Activated CD8-positive, alpha-beta memory T cell treated with anti-CD3 and anti-CD28 coated beads for 48 hours (primary cell): Measurements from ENCODE around the gene HOXC12.

Experiments used
- DNase-seq, 3 experiments: peaks; one replicate each; pipeline ENCODE4 v3.0.0-alpha.2; 2020; ENCODE audit warnings: low read depth in 2 of 3, low spot score in 2 of 3

The HOXC12 gene

DNA sequence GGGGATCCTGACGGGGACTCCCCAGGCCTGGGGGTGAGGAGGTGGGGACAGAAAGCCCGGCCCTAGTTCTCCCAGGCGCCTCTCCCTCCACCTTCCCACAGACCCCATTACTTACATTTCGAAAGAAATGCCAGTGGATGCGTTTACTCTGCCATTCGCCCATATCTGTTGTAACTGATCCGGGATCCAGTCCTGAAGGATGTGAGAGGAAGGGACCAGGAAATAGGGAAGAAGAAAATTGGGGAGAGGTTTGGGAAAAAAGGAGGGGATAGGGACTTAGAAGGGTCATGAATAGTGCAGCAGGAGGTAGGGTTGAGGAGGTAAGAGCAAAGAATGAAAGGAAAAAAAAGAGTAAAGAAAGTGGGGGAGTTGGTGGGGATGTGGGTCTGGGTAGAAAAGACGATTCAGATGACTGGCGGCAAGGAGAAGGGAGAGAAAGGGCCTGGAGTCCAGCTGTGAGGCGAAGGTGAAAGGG, 1.1 kb downstream of the HOXC12 start:
- no peak for DNase-seq

DNA sequence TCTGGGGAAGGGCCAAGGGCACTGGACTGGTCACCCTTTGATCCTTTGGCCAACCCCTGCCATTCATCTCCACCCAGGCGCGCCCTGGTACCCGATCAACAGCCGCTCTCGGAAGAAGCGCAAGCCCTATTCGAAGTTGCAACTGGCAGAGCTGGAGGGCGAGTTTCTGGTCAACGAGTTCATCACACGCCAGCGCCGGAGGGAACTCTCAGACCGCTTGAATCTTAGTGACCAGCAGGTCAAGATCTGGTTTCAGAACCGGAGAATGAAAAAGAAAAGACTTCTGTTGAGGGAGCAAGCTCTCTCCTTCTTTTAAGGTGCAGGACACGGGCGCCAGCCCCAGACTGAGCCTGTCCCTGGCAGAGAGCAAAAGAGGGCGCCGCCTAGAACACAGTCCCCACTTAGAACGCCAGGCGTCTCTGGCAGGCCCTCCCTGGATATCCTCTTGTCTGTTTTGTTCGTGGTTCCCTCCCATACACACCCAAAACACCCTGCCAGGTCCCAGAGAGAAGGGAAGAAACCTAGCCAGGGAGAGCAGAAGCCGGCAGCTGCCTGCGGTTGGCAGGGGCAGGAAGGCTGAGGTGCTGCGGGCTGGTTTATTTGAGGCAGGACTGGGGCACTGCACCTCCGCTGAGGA, 1.7 kb downstream of the HOXC12 start:
- DNase-seq: no peak

DNA sequence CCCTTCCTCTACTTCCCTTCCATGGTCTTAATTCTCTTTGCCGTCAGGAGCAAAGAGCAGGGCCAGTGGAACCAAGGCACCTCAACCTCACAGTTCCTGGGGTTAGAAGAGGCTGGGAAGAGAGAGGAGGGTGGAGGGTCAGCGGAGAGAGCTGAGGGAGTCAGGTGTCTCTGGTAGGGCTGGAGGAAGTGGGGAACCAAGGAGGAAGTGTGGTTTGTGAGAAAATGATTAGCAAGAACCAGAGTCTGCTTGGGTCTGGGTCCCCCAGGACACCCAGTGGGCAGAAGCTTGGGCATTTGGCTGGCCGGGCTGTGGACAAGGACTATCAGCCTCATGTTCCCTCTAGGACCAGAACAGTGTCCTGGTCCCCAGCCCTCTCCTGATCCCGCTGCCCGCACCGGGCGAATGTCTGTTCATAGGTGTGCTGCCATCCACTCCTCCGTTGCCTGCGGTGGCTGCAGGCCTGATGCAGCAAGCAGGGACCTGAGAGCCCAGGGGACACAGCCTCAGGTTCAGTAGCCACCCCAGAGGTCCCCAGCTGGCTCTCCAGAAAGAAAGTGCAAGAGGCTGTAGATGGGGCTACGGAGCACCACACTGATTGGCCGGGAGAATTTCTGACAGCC, 2.3 kb downstream of the HOXC12 start:
- DNase-seq: no peak

DNA sequence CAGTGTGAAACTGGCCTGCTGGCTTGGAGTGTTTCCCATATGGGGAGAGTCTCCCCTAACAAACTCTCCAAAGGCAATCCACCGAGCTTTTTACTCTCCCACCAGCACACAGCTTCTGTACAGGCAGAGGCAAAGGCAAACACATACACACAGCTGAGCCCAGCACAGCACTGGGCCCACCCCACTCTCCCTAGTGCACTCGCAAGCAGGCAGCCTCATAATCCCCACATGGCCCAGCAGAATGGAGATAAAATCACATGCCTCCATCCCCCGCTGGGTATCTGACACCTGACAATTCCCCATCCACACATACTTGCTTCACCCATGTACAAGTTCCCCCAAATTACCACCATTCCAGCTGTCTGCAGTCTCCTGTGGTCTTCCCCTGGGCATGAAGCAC, 3.4 kb downstream of the HOXC12 start:
- DNase-seq: no peak

DNA sequence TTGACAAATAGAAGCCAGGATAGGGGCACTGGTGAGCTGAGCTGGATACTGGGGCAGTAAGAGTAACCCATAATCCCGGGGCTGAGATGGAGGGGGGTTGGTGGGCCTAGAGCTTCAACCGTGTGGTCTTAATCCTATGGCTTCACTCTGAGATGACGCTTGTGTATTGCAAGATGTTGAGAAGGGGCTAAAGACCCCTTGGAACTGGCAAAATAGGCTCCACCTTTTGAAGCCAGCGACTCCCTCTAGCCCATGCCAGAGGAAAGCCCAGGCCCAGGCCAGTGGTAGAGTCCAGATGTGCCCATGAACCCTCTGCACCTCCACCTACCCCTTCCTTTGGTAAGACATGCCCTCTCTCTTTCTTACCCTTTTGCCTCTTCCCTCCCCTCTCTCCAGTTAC, 4.6 kb downstream of the HOXC12 start:
- DNase-seq: no peak

DNA sequence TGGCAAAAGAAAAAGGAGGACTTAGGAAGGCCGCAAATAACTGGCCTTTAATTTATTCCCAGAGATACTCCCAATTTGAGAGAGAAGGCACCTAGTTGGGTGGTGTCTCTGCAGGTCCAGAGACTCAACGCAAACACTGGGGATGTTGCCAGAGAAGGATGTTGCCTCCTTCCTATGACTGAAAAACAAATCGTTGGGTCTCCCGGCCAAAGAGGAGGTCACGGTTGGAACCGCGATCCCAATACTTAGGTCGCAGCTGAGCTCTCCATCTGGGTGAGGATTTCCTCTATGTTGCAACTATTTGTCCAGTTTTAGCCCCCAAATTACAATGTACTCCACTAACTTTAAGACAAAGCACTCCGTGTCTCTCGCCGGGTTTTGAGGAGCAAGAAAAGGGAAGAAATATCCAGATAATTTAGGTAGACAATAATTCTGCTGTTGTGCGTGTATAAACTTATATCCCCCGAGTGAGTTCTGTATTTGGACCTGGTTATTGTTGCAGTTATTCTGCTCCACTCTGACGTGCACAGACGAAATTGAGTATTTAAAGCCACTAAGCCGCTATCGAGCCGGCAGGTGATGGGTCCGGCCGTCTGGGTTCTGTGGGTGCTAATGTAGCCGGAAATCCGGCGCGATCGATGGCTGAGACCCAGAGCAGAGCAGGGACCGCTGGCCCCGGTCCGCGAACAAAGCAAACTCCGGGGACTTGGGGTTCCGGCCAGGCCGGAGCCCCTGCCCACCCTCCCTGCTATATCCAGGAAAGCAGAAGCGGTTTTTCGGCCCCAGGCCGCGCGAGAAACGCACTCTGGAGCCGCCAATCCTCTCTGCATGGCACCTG, 5.7 kb downstream of the HOXC12 start:
- DNase-seq: no peak

DNA sequence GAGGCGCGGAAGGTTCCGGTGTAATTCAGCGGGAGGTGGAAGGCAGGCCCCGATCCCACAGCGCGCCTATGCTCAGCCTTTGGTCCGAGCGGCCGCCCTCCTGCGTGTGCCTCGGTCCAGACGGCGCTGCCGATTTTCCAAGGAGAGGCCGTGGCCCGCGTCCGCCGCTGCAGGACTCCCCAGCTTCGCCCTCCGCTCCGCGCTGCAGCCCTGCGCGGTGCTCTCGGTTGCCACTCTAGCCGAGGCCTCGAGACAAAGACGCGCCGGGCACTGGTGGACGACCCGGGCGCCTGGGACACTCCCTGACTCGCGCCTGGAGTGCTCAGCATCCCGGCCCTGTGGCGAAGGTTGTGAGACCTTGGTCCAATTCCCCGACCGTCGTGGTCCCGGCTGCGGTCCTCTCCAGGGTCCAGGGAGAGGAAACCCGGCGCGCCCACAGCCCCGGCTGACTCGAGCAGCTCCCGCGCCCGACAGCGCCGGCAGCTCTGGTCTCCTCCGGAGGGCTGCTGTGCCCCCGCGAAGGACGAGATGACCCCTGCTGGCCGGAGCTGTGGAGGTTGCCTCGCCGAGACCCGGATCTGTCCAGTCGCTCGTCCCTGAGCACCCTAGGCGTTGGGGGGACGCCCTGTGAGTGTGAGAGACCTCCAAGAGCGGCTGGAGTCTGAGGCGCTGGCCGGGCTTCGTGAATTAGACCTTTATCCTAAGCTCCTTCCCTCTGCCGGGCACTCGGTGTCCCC, 6.5 kb downstream of the HOXC12 start:
- no peak for DNase-seq

DNA sequence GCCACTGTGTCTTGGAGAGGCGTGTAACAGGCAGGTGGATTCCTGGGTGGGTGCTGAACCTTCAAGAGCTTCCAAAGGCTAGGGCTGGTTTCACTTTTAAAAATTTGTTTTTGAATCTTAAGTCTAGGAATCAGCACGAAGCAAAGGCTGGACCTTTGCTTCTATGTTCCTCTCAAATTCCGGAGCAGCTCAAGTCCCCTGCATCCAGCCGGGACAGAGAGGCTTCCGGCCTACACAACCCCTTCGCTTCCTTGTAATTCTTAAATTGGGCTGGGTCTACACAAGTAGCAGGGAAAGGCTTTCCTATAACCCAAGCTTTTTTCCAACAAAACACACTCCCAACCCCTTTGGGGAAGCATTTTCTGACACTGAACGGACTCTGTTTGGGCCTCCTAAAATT, 8.3 kb downstream of the HOXC12 start:
- no peak for DNase-seq

DNA sequence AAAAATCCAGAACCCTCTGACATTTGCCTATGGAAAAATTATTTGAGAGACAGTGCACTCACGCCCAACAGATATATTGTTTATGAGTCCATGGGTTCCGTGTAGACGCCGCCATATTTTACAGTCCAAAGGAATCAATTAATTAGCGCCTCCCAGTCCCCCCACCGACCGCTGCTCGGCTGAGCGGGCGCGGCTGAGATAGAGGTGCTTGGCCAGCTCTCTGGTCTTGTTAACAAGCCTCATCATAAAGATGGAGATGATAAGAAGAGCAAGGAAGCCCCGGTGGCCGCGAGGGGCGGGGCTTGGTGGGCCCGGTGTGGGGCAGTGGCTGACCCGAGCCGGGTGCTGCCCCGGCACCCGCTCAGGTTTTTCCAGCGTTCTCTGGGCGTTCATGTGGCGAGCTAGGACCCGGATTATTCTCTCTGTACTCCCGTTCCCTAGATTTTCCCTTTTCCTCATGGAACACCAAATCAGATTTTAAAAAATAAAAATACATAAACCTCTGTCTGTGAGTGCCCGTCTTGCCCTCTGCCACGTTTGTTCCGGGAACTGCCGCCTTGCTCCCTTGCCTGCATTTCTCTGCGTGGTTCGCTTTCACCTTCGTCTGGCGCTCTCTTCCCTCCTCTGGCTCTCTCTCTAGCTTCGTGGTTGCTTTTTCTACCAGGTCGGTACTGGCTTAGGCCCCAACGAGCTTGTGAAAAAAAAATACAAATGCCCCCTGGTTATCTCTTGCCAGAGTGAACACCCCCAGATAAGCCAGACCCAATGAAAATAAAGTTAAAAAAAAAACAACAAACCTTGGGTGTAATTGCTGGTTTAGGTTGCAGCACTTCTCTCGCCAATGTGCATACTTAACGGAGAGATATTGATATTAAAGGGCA, 9.0 kb downstream of the HOXC12 start:
- DNase-seq: no peak

DNA sequence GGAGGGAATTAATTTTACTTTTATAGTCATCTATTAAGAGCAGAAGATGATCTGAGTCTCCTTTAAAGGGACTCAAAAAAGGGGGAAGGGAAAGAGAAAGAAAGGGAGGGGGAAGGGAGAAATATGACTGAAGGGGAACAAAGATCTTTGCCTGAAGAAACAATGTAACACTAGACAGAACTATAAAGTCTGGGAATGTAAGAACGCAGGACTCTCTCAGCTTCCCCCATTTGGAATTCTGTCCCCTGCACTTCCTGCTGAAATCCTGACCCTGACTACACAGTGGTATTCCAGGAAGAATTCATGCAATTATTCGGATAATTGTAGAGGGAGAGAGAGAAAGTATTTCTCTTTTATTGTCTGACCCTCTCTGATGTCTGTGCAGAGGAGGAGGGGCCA, 9.6 kb downstream of the HOXC12 start:
- no peak for DNase-seq

DNA sequence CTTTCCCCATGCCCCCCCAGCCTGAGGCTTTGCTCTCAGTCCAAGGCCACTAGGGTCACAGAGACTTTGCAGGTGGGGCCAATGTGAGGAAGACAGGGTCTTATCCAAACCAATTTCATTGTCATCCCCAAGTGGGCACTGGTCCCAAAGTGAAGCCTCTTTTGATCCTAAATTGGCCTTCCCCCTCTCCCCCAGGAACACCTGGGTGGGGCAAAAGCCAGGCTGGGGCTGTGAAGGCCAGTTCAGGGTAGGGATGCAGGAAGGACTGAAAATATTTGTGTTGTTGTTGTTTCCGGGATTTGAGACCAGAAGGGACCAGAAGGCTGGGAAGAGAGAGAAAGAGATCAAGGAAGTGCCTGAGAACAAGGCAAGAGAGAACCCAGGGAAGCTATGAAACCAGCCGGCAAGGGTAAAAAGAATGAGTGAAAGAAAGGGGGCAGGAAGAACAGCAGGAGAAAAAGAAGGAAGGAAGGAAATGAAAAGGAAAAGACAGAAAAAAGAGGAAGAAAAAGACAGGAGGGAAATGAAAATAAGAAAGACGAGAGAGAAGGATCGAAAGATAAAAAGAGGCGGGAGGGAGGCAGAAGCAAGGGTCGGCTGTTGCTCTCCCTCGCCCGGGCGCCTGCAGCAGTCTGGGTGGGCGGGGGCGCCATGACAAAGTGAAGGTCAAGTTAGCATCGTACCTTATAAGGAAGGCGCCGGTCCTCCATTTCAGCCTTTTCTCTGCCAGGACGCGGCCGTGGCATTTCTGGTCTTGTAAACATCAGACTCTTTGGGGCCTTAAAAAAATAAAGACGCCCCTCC, 10.8 kb downstream of the HOXC12 start:
- DNase-seq: no peak

DNA sequence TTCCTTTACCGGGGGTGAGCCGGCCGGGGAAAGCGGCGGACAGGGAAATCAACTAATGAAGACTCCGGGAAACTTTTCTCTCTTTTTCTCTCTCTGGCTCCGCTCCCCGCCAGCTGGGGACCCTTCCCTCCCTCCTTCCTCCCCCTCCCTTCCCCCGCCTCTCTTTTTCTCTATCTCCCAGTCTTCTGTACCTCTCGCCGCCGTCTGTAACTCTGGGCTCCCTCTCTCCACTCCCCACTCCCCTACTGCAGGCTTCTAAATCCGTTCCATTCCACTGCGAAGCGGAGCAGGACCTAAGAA, 11.3 kb downstream of the HOXC12 start:
- no peak for DNase-seq

DNA sequence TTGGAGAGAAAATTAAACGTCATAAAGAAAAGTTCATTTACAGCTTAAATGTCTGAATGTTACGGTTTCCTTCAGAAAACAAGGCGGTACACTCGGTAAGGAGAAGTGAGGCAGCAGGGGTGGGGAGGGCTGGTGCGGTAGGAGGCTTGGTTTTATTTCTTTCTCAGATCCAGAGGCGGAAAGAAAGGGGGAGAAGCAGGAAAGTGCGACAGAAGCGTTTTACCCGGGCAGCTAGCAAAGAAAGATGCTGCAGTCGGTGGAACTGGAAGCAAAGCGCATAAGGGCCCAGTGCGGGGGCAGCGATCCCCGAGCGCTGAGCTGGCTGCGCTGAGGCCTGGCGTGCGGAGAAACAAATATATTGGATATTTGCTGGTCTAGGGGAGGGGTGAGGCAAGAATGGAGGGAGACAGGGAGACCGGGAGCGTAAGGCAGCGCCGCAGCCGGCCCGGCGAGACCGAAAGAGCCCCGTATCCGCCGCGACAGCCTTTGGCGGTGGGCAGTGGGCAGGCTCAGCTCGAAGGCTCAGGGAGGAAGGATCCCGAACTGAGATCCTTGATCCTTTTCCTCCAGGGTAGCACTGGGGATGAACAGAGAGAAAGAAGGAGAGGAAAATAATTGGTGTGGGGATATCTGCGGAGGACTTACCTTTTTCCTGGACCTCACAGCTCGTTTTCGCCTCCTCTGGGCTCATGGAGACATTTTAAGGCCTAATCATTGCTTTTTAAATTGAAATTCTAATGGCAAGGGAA, 11.9 kb downstream of the HOXC12 start:
- no peak for DNase-seq

DNA sequence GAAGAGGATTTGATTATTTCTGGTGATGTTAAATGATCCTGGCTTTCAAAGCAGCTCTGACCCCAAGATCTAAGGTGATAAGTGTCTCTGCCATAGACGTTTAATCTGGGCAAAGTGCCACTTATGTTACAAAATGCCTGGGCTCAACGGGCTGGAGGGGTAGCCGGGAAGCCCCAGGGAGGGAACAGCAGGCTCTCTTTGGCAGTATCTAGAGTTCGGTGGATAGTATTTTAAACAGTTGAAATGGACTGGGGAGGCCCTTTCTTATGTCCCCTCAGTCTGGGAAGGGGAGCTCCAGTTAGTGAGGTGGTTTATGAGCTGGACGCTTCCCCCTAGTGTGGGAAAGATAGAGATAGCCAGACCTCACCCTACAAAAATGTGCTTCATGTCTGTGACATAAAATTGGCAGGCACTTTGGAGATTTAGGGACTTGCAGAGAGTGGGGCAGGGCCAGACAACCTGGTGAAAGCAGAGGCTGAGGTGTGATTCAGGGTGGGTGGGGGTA, 12.8 kb downstream of the HOXC12 start:
- DNase-seq: no peak

DNA sequence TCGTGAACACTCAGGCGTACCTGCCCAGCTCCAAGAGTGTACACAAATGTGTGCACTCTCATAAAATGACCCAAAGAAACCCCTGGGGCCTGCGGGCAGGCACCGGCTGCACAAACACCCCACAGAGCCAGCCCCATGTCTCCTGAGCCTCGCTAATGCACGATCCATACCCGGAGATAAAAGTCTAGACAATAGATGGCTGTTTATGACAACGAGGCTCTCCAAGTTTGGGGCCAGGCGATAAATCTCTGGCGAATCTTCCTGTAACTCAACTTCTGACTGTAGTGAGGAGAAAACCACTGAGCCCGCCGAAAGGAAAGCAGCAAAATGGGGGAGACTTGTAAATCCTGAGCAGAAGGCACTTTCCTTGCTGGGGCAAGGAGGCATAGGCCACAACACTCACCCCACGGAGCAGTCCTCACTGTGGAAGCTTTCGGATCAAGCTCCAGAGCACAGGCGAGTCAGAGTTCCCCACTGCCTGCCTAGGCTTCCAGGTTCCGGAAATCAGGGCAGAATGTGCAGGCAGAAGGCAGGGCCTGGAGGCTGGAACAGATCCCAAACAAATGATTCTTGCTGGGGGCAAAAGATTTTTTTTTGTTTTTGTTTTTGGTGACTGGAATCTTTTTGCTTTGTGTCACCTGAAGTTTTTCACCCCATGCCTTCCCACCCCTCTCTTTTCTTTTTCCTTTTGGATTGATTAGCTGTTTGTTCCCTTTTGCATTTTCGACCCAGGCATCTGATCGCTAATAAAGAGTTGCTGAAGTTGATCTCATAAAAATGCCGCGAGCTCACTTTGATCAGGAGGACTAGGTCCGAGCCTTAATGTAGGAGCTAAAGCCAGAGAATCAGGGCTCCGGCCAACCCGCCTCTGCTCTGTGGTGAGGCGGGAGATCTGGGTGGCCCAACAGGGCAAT, 13.8 kb downstream of the HOXC12 start:
- no peak for DNase-seq

DNA sequence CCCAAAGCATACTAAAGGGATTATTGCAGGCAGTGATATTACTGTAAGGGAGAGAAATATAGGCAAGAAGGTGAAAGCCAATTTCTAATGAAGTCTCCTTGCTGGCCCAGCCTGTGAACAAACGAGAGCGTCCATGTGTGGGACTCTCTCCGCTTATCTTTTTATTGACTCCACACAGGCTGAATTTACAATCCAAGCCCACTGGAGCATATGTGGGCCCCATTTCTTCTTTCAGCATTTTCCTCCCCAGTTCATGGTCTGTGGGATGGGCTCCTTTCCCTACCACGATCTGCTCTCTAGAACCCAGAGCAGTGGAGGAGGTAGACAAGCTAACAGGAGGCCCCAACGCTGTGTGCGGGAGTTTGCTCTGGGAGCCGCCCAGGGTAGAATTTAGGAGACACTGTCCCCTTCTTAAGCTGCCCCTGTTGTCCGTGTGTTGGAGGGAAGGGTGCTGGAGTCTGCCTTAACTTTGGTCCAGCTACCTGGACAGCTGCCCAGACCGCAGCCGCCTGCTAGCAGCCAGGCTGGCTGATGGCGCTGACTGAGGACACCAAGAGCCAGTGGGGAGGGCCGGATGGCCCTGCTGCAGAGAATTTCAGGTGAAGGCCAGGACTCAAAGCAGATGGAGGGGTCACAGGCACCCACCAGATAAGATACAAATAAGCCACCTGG, 15.0 kb downstream of the HOXC12 start:
- DNase-seq: no peak

DNA sequence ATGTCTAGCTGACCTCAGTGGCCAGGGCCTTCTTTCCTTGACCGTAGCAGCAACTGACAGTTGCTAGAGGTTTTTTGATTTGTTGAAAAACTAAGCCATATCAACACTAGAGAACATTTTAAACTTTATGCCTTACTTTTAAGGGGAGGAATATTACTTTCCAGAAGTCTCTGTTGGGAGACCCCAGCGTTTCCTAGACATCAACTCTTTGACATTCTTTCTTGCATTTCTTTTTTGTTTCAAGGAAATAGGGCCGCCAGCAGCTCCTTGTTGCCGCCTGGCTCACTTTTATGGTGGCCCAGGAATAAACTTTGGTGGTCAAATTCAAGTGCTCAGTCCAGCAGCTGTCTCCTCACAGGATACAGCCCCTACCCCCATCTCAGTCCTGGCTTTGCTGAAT, 15.7 kb downstream of the HOXC12 start:
- no peak for DNase-seq
